Measurements from ENCODE around the gene TNKS1BP1. TPM values are rescaled to one million over a fixed set of nuclear protein-coding genes. Genes with fewer than 3 reads are reported as not detected.
"Not testable (repeated sequence)": the region's sequence is repeated elsewhere in the genome, so short reads cannot be mapped to it uniquely, and the experiment has no call there.

The TNKS1BP1 gene
- total RNA-seq, 1 experiment from 2014 or later, result 44.4 TPM

GRCh38 chr11:57353446-57353845 lies 28.7 kb upstream of the TNKS1BP1 start:
- DNase-seq (ENCODE audit: low read depth), result no peak

- DNase-seq (ENCODE audit: low read depth), result no peak
Measured at GRCh38 chr11:57353036-57353435, 28.3 kb upstream of the TNKS1BP1 start.

DNA sequence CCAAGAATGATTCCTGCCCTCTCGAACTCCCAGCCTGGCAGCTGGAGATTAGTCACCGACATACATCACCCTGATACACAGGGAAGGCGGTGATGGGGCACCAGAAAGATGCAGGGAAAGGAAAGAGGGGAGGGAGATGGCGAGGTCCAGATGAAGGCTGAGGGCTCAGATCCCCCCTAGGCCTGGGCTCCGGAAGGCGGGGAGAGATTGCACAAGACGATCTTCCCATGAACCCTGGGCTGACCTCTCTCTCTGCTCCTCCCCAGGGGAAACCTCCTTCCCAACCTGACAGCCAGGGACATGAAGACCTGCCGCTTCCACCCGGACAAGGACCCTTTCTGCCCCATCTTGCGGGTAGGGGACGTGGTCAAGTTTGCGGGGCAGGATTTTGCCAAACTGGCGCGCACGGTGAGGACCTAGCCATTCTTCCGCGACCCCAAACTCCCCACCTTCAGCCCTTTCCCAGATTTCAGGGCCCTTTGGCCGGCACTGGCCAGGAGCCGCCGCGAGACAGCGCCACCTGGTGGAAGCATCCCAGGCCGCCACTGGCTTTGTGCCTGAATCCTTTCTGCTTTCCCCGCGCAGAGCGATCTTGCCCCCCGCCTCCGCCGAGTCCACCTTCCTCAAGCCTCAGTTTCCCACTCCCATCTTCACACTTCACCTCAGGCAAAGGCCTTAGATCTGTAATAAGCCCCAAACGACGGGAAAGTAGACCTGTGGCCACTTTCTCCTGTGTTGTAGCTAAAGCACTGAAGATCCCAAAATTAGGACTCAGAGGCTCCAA lies 24.9 kb upstream of the TNKS1BP1 start:
- DNase-seq (ENCODE audit: low read depth), result peak; percentile 58

DNA sequence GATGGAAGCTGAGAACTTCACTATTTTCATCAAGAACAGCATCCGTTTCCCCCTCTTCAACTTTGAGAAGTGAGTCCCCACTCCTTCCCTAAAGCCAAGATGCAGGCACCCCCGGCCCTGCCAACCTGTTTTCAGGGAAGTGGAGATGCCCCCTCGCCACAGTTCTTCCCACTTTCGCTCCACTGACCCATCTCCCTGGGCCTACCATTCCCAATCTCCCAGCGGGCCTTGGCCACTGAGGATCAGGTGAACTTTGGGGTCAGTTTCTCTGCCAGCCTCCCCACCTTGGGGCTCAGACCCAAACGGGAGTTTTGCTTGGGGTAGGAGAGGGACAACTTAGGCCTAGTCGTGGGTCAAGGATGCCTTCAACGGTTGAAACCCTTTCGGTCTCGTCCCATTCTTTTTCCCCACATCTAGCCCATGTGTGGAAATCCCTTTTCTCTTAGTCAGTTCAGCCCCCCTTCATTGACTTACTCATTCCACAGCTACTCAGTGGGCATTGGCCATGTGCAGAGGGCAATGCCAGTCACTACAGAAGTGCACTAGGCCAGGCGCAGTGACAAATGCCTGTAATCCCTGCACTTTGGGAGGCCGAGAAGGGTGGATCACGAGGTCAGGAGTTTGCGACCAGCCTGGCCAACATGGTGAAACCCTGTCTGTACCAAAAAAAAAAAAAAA lies 24.0 kb upstream of the TNKS1BP1 start:
- DNase-seq (ENCODE audit: low read depth), result peak; percentile 52

DNA sequence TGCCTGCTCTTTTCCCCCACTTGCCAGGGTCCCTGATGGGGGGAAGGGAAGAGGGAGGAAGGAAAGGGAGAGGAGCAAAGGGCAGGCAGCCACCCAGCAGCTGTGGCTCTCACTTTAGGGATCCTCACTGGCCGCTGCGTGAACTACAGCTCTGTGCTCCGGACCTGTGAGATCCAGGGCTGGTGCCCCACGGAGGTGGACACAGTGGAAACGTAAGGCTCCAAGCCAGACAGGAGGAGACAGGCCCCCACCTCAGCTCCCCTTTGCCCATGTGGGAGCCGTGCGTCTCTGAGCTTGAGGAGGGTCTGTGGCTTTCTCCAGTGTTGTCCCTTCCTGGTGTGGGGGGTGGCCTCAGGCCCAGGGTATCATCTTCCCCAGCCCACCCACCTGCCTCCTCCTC lies 23.3 kb upstream of the TNKS1BP1 start:
- DNase-seq (ENCODE audit: low read depth), result no peak

DNA sequence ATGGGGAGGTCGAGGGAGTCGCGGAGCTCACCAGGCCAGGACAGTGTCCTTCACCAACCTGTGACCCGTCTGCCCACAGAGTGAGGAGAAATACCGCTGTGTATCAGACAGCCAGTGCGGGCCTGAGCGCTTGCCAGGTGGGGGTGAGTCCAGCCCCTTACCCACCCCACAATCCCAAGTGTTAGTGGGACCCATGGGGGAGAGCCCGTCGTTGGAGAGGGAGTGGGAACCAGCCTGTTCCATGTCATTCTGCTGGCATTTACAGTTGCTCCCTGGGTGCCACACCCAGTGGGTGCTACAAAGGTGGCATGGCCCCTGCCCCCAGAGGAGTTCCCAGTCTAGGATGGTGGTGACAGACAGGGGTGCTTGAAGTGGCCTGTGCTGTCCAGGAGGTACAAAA lies 22.6 kb upstream of the TNKS1BP1 start:
- no peak for DNase-seq (ENCODE audit: low read depth)

DNA sequence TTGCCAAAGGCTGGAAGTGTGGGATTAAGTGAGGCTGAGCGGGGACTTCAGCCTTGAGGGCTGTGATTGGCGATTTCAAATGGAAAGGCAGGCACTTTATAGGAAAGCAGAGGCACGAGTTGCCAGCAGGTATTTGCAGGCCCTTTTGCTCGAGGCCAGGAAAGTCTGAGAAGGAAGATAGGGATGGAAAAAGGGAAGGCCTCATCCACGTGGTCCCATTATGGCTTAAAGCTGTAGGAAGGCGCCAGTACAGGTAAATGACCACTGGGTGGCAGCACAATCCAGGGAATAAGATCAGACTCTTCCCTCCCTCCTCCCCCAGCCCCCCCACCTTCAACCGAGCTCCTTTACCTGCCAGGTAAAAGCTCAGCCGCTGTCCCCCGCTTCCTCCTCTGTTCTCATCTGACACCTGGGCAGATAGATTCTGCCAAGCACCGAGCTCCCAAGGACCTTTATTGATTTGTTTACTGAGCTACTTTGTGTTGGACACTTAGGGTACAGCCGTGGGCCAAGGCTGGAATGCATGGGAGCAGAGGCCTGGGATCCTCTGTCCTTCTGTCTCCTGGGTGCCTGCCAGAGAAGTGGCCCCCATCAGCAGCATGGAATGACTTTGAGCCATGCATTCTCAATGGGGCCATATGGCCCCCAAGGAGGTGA lies 20.9 kb upstream of the TNKS1BP1 start:
- peak; percentile 60 for DNase-seq (ENCODE audit: low read depth)

DNA sequence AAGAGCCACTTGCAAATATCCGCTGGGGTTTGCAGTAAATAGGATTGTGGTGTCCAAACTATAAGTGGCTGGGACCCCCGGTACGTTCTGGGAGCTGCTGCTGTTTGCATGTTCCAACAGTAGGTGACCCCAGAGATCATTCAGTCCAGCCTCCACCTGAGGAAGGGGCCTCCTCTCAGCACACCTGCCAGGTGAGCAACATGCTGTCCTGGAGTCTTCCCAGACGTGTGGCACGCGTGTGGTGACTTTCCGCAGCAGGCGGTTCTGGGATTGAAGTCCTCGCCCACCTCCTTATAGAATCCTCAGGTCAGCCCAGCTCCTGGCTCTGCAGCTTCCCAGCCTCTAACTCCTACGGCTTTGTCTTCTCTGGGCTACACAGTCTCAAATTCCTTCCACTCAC lies 20.1 kb upstream of the TNKS1BP1 start:
- DNase-seq (ENCODE audit: low read depth), result no peak

GRCh38 chr11:57343825-57344224 lies 19.1 kb upstream of the TNKS1BP1 start:
- DNase-seq (ENCODE audit: low read depth), result no peak

GRCh38 chr11:57342702-57343101 lies 17.9 kb upstream of the TNKS1BP1 start:
- no peak for DNase-seq (ENCODE audit: low read depth)

- no peak for DNase-seq (ENCODE audit: low read depth)
Measured at GRCh38 chr11:57341250-57341808, 16.6 kb upstream of the TNKS1BP1 start.

- DNase-seq (ENCODE audit: low read depth), result peak; percentile 47
Measured at GRCh38 chr11:57340039-57340615, 15.4 kb upstream of the TNKS1BP1 start.

GRCh38 chr11:57339328-57339727 lies 14.6 kb upstream of the TNKS1BP1 start:
- no peak for DNase-seq (ENCODE audit: low read depth)

- no peak for DNase-seq (ENCODE audit: low read depth)
Measured at GRCh38 chr11:57338142-57338541, 13.4 kb upstream of the TNKS1BP1 start, which contains the start of gene P2RX3. Gene P2RX3 (plus strand): TSS chr11:57338352. CDS start chr11:57338551, 199 bp downstream.

DNA sequence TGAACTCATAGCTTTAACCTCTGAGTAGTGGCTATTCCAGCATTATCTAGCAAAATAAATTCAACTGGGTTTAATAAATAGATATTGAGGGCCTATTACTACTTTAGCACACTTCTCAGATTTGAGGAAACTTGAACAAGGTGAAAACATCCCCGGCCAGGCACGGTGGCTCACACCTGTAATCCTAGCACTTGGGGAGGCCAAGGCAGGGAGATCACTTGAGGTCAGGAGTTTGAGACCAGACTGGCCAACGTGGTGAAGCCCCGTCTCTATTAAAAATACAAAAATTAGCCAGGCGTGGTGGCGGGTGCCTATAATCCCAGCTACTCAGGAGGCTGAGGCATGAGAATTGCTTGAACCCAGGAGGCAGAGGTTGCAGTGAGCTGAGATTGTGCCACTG lies 12.1 kb upstream of the TNKS1BP1 start:
- DNase-seq (ENCODE audit: low read depth), result not testable (repeated sequence)

DNA sequence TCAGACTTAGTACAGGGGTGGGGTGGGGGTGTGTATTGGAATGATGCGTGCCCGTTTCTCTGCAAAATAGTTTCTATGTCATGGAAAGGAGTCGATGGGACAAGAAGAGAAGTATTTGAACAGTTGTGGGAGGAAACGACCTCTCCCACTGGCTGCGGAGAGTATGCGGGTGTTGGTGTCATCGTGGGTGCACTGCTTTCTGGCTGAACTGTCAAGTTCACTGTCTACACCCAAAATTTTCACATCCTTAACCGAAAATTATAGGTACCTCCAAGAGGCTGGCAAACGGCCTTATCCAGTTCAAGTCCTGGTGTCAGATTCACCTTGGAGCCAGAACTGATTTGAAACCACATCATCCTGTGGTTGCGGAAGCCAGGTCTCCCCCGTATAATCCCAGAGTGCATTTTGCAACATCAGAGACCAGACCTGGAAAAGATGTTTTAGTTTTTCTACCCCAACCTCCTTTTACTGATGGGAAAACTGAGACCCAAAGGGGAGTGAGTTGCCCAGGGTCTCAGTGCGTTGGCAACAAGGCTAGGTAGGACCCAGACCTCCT lies 11.4 kb upstream of the TNKS1BP1 start:
- DNase-seq (ENCODE audit: low read depth), result peak; percentile 15

- DNase-seq (ENCODE audit: low read depth), result peak; percentile 87
Measured at GRCh38 chr11:57335343-57336110, 10.8 kb upstream of the TNKS1BP1 start, which contains the start of gene SSRP1. Gene SSRP1 (minus strand): TSS chr11:57335892. CDS start chr11:57335121, 771 bp downstream.

DNA sequence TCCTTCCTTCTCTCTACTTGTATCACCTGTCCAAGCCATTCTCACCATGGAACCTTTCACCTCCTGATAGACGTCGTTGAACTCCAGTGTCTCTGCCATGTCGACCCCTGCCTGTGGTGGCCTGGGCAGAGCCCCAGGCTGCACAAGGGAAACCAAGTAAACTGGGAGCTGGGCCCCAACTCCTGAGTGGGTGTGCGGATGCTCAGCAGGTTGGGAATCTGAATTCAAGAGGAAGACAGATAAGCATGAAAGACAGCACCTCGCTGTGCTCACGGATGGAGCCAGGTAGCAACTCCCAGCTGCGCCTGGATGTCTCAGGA lies 10.2 kb upstream of the TNKS1BP1 start:
- DNase-seq (ENCODE audit: low read depth), result no peak

- DNase-seq (ENCODE audit: low read depth), result no peak
Measured at GRCh38 chr11:57332694-57333440, 8.1 kb upstream of the TNKS1BP1 start.

DNA sequence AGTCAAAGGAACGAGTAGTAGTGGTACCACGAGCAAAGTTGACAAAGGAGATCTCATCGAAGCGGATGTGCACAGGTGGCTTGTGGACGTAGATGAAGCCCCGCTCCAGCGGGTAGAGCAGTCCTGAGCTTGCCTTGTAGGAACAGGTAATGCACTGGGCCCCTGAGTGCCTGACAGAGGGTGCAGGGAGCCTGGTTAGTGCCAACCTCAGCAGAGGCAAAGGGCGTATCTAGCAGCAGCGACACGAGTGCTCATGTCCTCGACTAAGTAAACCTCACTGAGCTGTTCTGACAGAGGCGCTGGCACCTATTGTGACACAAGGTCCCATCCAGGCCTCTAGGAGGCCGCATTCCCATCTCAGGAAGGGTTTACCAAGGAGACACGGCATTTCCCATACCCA lies 7.0 kb upstream of the TNKS1BP1 start:
- no peak for DNase-seq (ENCODE audit: low read depth)

Data from M059J (cell line).